ENCODE measurements around the gene BASP1. TPM values are rescaled to one million over a fixed set of nuclear protein-coding genes. Genes with fewer than 3 reads are reported as not detected.
A peak's percentile ranks its signal among the peaks of the same experiment; 100 is the strongest.

Gene BASP1, protein sequence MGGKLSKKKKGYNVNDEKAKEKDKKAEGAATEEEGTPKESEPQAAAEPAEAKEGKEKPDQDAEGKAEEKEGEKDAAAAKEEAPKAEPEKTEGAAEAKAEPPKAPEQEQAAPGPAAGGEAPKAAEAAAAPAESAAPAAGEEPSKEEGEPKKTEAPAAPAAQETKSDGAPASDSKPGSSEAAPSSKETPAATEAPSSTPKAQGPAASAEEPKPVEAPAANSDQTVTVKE
- 158 and 215 TPM in 2 replicates for total RNA-seq (ENCODE audit: low replicate concordance)

DNA sequence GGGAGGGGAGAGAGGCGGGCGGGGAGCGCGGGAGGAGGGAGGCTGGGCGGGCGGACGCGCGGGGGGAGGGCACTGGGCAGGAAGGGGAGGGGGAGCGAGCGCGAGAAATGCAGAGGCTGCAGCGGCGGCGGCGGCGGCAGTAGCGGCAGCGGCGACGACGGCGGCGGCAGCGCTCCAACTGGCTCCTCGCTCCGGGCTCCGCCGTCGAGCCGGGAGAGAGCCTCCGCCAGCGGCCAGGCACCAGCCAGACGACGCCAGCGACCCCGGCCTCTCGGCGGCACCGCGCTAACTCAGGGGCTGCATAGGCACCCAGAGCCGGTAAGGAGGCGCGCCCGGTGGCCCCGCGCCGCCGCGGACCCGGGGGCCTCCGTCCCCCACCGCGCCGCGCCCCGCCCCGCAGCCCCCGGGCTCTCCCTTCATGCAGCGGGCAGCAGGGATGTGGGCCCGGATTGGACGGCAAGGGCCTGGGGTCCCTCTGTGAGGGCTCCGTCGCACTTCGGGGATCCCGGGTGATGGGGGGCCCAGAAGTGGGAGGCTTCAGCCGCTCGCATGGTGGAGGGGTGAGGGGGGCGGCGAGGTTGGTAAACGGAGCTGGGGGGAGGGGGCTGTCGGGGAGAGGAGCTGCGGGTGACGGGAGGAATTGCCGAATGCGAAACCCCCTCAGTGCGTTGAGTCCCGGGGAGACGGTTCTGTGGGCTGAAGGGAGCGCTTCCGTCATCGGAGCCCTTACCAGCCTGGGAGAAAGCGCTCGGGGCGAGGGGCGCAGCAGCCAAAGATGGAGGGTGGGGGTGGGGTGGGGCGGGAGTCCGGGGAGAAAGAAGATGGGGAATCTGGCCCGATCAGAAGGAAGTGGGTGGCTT lies at the start of gene BASP1:
Gene BASP1 (plus strand): TSS at position 139 of the 860 bp plus-strand sequence. CDS start 57,586 bp downstream, outside the sequence.
- TF ChIP-seq EZH2phosphoT487 (IDR thresholded peaks at IDR 0.05) = no peak
- TF ChIP-seq EZH2 (IDR thresholded peaks at IDR 0.05) = no peak
- TF ChIP-seq, protein P1, sequence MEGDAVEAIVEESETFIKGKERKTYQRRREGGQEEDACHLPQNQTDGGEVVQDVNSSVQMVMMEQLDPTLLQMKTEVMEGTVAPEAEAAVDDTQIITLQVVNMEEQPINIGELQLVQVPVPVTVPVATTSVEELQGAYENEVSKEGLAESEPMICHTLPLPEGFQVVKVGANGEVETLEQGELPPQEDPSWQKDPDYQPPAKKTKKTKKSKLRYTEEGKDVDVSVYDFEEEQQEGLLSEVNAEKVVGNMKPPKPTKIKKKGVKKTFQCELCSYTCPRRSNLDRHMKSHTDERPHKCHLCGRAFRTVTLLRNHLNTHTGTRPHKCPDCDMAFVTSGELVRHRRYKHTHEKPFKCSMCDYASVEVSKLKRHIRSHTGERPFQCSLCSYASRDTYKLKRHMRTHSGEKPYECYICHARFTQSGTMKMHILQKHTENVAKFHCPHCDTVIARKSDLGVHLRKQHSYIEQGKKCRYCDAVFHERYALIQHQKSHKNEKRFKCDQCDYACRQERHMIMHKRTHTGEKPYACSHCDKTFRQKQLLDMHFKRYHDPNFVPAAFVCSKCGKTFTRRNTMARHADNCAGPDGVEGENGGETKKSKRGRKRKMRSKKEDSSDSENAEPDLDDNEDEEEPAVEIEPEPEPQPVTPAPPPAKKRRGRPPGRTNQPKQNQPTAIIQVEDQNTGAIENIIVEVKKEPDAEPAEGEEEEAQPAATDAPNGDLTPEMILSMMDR (IDR thresholded peaks at IDR 0.05) = no peak
- H3K27me3 Mint-ChIP-seq (ENCODE audit: insufficient read depth, low read depth) = peaks cover 9% of the 10 kb centered on the region
- Histone ChIP-seq H3K4me2 (peak within 1 kb of the TSS; percentile 97), H3K27me3 (no peaks in the 10 kb centered on the region), H4K20me1 (ENCODE audit: low read depth) (peaks cover 41% of the 10 kb centered on the region), H3K9ac (peak within 1 kb of the TSS; percentile 52), H3K4me3 (peak within 1 kb of the TSS; percentile 93), H3F3A (ENCODE audit: low read depth) (peaks cover 27% of the 10 kb centered on the region), H3K36me3 (no peaks in the 10 kb centered on the region), H3K9me3 (ENCODE audit: low read depth) (no peaks in the 10 kb centered on the region), H3K27ac (peak within 1 kb of the TSS; percentile 68), H2AFZ (replicated peaks) (peak within 1 kb of the TSS; percentile 58), H3K4me1 (peaks cover 62% of the 10 kb centered on the region), H3K79me2 (ENCODE audit: low read depth) (peaks cover 81% of the 10 kb centered on the region)
- peaks cover 17% of the 10 kb centered on the region for H3K9me3 Mint-ChIP-seq
- H3K4me1 Mint-ChIP-seq = peaks cover 38% of the 10 kb centered on the region
- H3K4me3 Mint-ChIP-seq = peak within 1 kb of the TSS; percentile 96
- peak within 1 kb of the TSS; percentile 42 for H3K27ac Mint-ChIP-seq
- peaks cover 34% of the 10 kb centered on the region for H3K36me3 Mint-ChIP-seq
- peak; percentile 94 for DNase-seq (ENCODE audit: low spot score)

DNA sequence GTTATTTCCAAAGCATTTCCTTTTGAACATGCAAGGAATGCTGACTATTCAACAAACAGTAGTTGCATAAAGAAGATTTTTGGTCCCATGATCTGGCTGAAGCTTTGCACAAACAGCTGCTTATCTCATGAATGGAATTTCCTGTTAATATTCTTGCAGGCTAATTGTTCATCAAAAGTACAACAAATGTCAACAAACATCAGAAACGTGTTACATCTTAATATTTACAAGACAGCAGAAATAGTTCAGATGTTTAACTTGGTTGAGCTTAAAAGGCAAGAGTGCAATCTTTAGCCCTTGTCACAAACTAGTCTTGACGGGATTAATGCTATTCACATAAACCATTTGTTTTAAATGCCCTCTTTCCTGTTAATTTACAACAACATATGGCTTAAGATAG lies 47.9 kb upstream of the BASP1 start:
- Mint-ChIP-seq H3K4me1 (peaks cover 8% of the 10 kb centered on the region), H3K9me3 (no peaks in the 10 kb centered on the region), H3K27me3 (ENCODE audit: insufficient read depth, low read depth) (peaks cover 3% of the 10 kb centered on the region), H3K36me3 (no peaks in the 10 kb centered on the region), H3K27ac (no peak overlapping the region), H3K4me3 (no peak overlapping the region)
- Histone ChIP-seq H3K9me3 (ENCODE audit: low read depth) (no peaks in the 10 kb centered on the region), H3K4me1 (peaks cover 16% of the 10 kb centered on the region), H3F3A (ENCODE audit: low read depth) (no peaks in the 10 kb centered on the region), H3K4me2 (no peak overlapping the region), H3K27me3 (no peaks in the 10 kb centered on the region), H3K27ac (no peak overlapping the region), H3K36me3 (no peaks in the 10 kb centered on the region), H3K4me3 (no peak overlapping the region), H3K79me2 (ENCODE audit: low read depth) (no peaks in the 10 kb centered on the region), H3K9ac (no peak overlapping the region), H2AFZ (replicated peaks) (no peak overlapping the region), H4K20me1 (ENCODE audit: low read depth) (no peaks in the 10 kb centered on the region)
- TF ChIP-seq, protein P1 (IDR thresholded peaks at IDR 0.05) = no peak
- TF ChIP-seq EZH2 (IDR thresholded peaks at IDR 0.05) = no peak
- TF ChIP-seq EZH2phosphoT487 (IDR thresholded peaks at IDR 0.05) = no peak
- no peak for DNase-seq (ENCODE audit: low spot score)

DNA sequence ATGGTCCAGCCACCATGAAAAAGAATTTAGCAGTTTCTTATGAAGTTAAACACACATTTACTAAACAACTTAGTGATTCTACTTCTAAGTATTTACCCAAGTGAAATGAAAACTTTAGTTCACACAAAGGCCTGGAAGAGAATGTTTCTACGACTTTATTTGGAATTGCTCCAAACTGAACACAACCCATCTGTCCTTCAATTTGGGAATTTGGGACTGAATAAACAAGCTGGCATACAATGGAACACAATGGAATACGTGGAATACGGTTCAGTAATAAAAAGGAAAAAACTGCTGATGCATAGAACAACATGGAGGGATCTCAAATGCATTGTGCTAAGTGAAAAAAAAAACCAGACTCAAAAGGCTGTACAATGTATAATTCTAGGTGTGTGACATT lies 44.6 kb upstream of the BASP1 start:
- no peak for DNase-seq (ENCODE audit: low spot score)
- Mint-ChIP-seq H3K36me3 (peaks cover 1% of the 10 kb centered on the region), H3K4me1 (no peaks in the 10 kb centered on the region), H3K27ac (no peak overlapping the region), H3K27me3 (ENCODE audit: insufficient read depth, low read depth) (peaks cover 3% of the 10 kb centered on the region), H3K4me3 (no peak overlapping the region), H3K9me3 (no peaks in the 10 kb centered on the region)
- Histone ChIP-seq H3K9ac (no peak overlapping the region), H2AFZ (replicated peaks) (no peak overlapping the region), H3K36me3 (no peaks in the 10 kb centered on the region), H3K4me1 (peaks cover 3% of the 10 kb centered on the region), H3K4me3 (no peak overlapping the region), H4K20me1 (ENCODE audit: low read depth) (no peaks in the 10 kb centered on the region), H3K4me2 (no peak overlapping the region), H3K27me3 (no peaks in the 10 kb centered on the region), H3K79me2 (ENCODE audit: low read depth) (no peaks in the 10 kb centered on the region), H3F3A (ENCODE audit: low read depth) (no peaks in the 10 kb centered on the region), H3K27ac (no peak overlapping the region), H3K9me3 (ENCODE audit: low read depth) (no peaks in the 10 kb centered on the region)
- TF ChIP-seq, protein P1 (IDR thresholded peaks at IDR 0.05) = no peak
- TF ChIP-seq EZH2phosphoT487 (IDR thresholded peaks at IDR 0.05) (no peak), EZH2 (IDR thresholded peaks at IDR 0.05) (no peak)
